Left ventricle myocardium inferior (tissue), 1 donor: ENCODE data around the gene LRRK2. TPM values are rescaled to one million over a fixed set of nuclear protein-coding genes. Genes with fewer than 3 reads are reported as not detected.

Experiments
- DNase-seq: peaks from one replicate; pipeline ENCODE4 v3.0.0-alpha.2; 2020
- H3K27ac ChIP-seq: fragments of 200-600 bp; replicated peaks from 2 replicates; pipeline ENCODE4 v1.8.0; 2021
- H3K27me3 ChIP-seq: fragments of 200-600 bp; 2 replicates; pipeline ENCODE4 v1.8.0; 2021; ENCODE audit warnings: low read depth
- H3K36me3 ChIP-seq: fragments of 200-600 bp; 2 replicates; pipeline ENCODE4 v1.8.0; 2021
- H3K4me1 ChIP-seq: fragments of 200-600 bp; 2 replicates; pipeline ENCODE4 v1.8.0; 2021
- H3K4me3 ChIP-seq: fragments of 200-600 bp; 2 replicates; pipeline ENCODE4 v1.8.0; 2021; ENCODE audit warnings: mild to moderate bottlenecking, moderate library complexity
- H3K9me3 ChIP-seq: fragments of 200-600 bp; replicated peaks from 2 replicates; pipeline ENCODE4 v1.8.0; 2021
- intact Hi-C: fragments of 100-400 bp; cut with micrococcal nuclease; formaldehyde crosslinking; loops from one replicate; pipeline ENCODE4 v1.11.0; 2022
- total RNA-seq: library from RNA; stranded (reverse); fragmentation: NEBNext Ultra II Directional; extraction: Animal tissue kit (Norgen Biotek cat#: 25700); gene quantifications from one replicate; pipeline ENCODE4 v1.2.1, GENCODE V29; 2021
- TF ChIP-seq, protein P1 (sequence below): fragments of 200-600 bp; IDR thresholded peaks from 2 replicates; pipeline ENCODE4 v1.8.0; 2021; ENCODE audit warnings: antibody characterized with exemption, mild to moderate bottlenecking, borderline replicate concordance
- donor health status: DM: no; HTN: yes; CAD: no; lungs with severe emphysema.

Gene LRRK2
- total RNA-seq, 1 donor from 2014 or later: 6.7 TPM

- no peak overlapping the region for H3K27ac ChIP-seq
- H3K27me3 ChIP-seq: no peaks in the 10 kb centered on the region
- intact Hi-C loops: no loop called here
- H3K4me1 ChIP-seq: no peaks in the 10 kb centered on the region
- H3K9me3 ChIP-seq: no peaks in the 10 kb centered on the region
- no peak overlapping the region for H3K4me3 ChIP-seq
- TF ChIP-seq, protein P1, sequence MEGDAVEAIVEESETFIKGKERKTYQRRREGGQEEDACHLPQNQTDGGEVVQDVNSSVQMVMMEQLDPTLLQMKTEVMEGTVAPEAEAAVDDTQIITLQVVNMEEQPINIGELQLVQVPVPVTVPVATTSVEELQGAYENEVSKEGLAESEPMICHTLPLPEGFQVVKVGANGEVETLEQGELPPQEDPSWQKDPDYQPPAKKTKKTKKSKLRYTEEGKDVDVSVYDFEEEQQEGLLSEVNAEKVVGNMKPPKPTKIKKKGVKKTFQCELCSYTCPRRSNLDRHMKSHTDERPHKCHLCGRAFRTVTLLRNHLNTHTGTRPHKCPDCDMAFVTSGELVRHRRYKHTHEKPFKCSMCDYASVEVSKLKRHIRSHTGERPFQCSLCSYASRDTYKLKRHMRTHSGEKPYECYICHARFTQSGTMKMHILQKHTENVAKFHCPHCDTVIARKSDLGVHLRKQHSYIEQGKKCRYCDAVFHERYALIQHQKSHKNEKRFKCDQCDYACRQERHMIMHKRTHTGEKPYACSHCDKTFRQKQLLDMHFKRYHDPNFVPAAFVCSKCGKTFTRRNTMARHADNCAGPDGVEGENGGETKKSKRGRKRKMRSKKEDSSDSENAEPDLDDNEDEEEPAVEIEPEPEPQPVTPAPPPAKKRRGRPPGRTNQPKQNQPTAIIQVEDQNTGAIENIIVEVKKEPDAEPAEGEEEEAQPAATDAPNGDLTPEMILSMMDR: no peak
- peaks cover 60% of the 10 kb centered on the region for H3K36me3 ChIP-seq
- DNase-seq: no peak
Observed at GRCh38 chr12:40253936-40254335, 29.1 kb downstream of the LRRK2 start.

DNA sequence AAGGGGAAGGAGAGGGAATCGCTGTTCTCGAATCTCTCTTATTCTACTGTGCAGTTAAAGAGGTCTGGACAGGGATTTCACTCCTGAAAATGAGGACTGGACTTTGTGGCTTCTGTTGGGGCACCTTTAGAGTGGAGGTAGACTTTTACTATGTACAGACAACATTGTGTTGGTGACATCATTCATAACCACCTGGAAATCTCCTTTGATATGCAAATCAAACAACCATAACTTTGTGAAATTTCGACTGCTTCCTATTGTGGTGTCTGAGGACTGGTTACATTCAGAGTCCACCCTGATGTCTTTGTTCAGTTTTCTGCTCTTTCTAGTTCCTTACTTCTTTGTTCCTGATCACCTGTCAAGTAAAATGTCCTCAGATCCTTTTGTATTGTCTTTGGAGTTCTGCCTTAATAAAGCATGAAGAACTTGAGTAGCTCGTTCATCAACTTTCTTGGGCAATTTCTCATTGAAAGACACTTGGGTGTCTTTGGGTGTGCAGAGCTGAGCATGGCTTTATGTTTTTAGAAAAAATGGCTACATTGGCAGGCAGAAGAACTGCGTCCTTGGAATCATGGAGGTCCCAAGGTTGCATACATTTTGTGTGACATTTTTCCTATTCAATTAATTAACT lies 29.8 kb downstream of the LRRK2 start:
- Histone ChIP-seq H3K4me1 (no peaks in the 10 kb centered on the region), H3K27me3 (no peaks in the 10 kb centered on the region), H3K36me3 (peaks cover 59% of the 10 kb centered on the region), H3K27ac (no peak overlapping the region), H3K9me3 (no peaks in the 10 kb centered on the region), H3K4me3 (no peak overlapping the region)
- intact Hi-C loops: no loop called here
- TF ChIP-seq, protein P1: no peak
- DNase-seq: no peak

DNA sequence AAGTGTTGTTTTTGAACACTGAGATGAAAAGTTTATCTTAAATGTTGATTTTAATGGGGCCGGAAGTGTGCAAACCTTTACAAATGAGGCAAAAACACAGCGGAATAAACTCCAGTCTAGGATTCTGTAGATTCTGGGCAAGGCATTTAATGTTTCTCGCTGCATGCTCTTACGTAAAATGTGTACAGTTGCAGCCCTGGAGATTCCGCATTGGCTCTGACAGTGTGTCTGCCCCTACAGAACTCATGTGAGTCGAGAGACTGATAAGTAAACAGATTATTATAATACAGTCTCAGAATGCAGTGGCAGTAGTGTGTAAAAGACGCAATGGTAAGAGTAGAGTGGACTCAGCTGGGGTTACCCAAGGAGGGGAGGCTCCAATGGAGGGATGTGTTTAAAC lies 33.6 kb downstream of the LRRK2 start:
- TF ChIP-seq, protein P1: no peak
- no peaks in the 10 kb centered on the region for H3K27me3 ChIP-seq
- H3K4me1 ChIP-seq: no peaks in the 10 kb centered on the region
- H3K27ac ChIP-seq: no peak overlapping the region
- H3K4me3 ChIP-seq: no peak overlapping the region
- H3K36me3 ChIP-seq: peaks cover 29% of the 10 kb centered on the region
- H3K9me3 ChIP-seq: no peaks in the 10 kb centered on the region
- intact Hi-C loops: no loop called here
- no peak for DNase-seq

GRCh38 chr12:40261937-40262336 lies 37.1 kb downstream of the LRRK2 start:
- peaks cover 32% of the 10 kb centered on the region for H3K36me3 ChIP-seq
- H3K4me3 ChIP-seq: no peak overlapping the region
- TF ChIP-seq, protein P1: no peak
- no peak for DNase-seq
- H3K27me3 ChIP-seq: no peaks in the 10 kb centered on the region
- intact Hi-C loops: no loop called here
- no peak overlapping the region for H3K27ac ChIP-seq
- H3K4me1 ChIP-seq: no peaks in the 10 kb centered on the region
- H3K9me3 ChIP-seq: peaks cover 11% of the 10 kb centered on the region

DNA sequence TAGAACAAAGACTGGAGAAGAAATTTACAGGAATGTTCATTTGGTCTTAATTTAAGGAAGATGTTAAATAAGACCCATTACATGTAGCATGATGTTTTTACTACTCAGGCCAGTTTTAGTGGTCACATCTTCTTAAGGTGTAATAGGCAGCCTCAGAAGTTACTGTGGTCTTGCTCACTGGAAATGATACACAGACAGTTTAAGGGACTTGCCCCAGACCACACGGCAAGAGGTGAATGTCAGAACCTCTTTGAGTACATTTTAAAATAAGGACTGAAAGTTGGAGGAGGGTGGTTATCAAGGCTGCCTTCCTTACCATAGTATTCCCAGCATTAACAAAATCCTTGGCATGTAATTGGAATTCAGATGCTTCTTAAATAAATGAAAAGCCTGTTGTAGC lies 37.9 kb downstream of the LRRK2 start:
- TF ChIP-seq, protein P1: no peak
- DNase-seq: no peak
- Histone ChIP-seq H3K4me3 (no peak overlapping the region), H3K27ac (no peak overlapping the region), H3K36me3 (peaks cover 39% of the 10 kb centered on the region), H3K9me3 (peaks cover 11% of the 10 kb centered on the region), H3K4me1 (no peaks in the 10 kb centered on the region), H3K27me3 (no peaks in the 10 kb centered on the region)
- intact Hi-C loops: no loop called here
